HepG2 (cell line): ENCODE data around the gene GRID1. TPM values are rescaled to one million over a fixed set of nuclear protein-coding genes. Genes with fewer than 3 reads are reported as not detected.

Source experiments
- ATAC-seq: fragments of 200-7000 bp; cut with Tn5 transposase; 3 replicates; pipeline ENCODE4 v1.9.1; 2020; ENCODE audit warnings: mild to moderate bottlenecking, moderate library complexity
- BruUV-seq: library from RNA; stranded (reverse); fragments of 400-500 nt; replicated peaks from 2 replicates; lab custom pipeline; 2021; lab: Mats Ljungman, UMichigan
- CTCF ChIA-PET: fragments of 300-600 bp; formaldehyde crosslinking; extraction: SDS; loops from one replicate; lab custom pipeline; 2021; ENCODE audit warnings: low total read pairs, inconsistent platforms, low intra/inter-chr PET ratio; lab: Yijun Ruan, JAX
- POLR2A ChIA-PET: fragments of 350-600 bp; sonication (Branson Sonifier 250); formaldehyde crosslinking; loops from one replicate; lab custom pipeline; 2020; ENCODE audit warnings: antibody characterized with exemption, inconsistent platforms; lab: Yijun Ruan, JAX
- DNase-seq: peaks from one replicate; pipeline ENCODE4 v3.0.0-alpha.2; 2015; ENCODE audit warnings: low spot score
- FAIRE-seq: peaks from 3 replicates; lab custom pipeline; 2011; peaks lifted over from hg19 to GRCh38; lab: Jason Lieb, UNC
- H2AFZ ChIP-seq: one replicate; pipeline ENCODE4 v1.6.1; 2011; ENCODE audit warnings: low read length, inconsistent platforms
- H3K27ac ChIP-seq: fragments of 300-600 bp; 3 replicates; pipeline ENCODE4 v1.8.0; 2011; ENCODE audit warnings: mixed run types, mild to moderate bottlenecking, mixed read lengths, low read length, inconsistent platforms; ENCODE audit not compliant: insufficient read depth; ENCODE audit errors: extremely low read length
- H3K27me3 ChIP-seq, 2 experiments: fragments of 200-600 bp in 1 of 2; 2 replicates in 1 of 2; 3 replicates in 1 of 2; pipeline versions ENCODE4 v1.6.0 to v1.8.0; 2011; ENCODE audit warnings: low read length in 2 of 2, mild to moderate bottlenecking in 2 of 2, moderate library complexity in 2 of 2, inconsistent platforms in 1 of 2; ENCODE audit not compliant: insufficient read depth in 2 of 2, control insufficient read depth in 1 of 2
- H3K36me3 ChIP-seq, 2 experiments: fragments of 200-600 bp in 1 of 2; replicated peaks in 1 of 2; 2 replicates in 1 of 2; 3 replicates in 1 of 2; pipeline versions ENCODE4 v1.5.1 to v1.8.0; 2011; ENCODE audit warnings: low read length in 2 of 2, inconsistent platforms in 1 of 2; ENCODE audit not compliant: insufficient read depth in 2 of 2, control insufficient read depth in 1 of 2
- H3K4me1 ChIP-seq: 2 replicates; pipeline ENCODE4 v1.5.1; 2012; ENCODE audit warnings: low read length, inconsistent platforms; ENCODE audit not compliant: insufficient read depth
- H3K4me2 ChIP-seq: 2 replicates; pipeline ENCODE4 v1.6.0; 2011; ENCODE audit warnings: low read depth, low read length, inconsistent platforms
- H3K4me3 ChIP-seq, 3 experiments: fragments of 200-600 bp in 1 of 3; sonication (generic), shearing (Covaris generic) in 1 of 3; replicated peaks in 1 of 3; 2 replicates each; pipeline ENCODE4 v1.5.1; 2011 to 2016; ENCODE audit warnings: low read length in 3 of 3, inconsistent platforms in 2 of 3, low read depth in 2 of 3, mild to moderate bottlenecking in 2 of 3, control low read depth in 1 of 3, mixed read lengths in 1 of 3; ENCODE audit not compliant: insufficient read depth in 1 of 3
- H3K79me2 ChIP-seq: one replicate; pipeline ENCODE4 v1.6.1; 2011; ENCODE audit warnings: low read length, inconsistent platforms; ENCODE audit not compliant: insufficient read depth
- H3K9ac ChIP-seq: 2 replicates; pipeline ENCODE4 v1.6.0; 2011; ENCODE audit warnings: mild to moderate bottlenecking, low read depth, low read length, inconsistent platforms; ENCODE audit not compliant: insufficient read depth
- H3K9me3 ChIP-seq: 2 replicates; pipeline ENCODE4 v1.5.1; 2012; ENCODE audit warnings: mild to moderate bottlenecking, low read length
- H4K20me1 ChIP-seq: 2 replicates; pipeline ENCODE4 v1.6.0; 2011; ENCODE audit warnings: inconsistent platforms, mild to moderate bottlenecking, low read length, moderate library complexity; ENCODE audit not compliant: insufficient read depth
- DRAP1 ChIP-seq: IDR thresholded peaks from 2 replicates; pipeline ENCODE4 v1.6.1; 2016; ENCODE audit warnings: missing genetic modification reagents, missing compliant biosample characterization
- EP300 ChIP-seq, 3 experiments: sonication (generic) in 1 of 3; formaldehyde crosslinking in 1 of 3; IDR thresholded peaks; 2 replicates each; pipeline versions ENCODE4 v1.5.1 to v1.6.1; 2011 to 2020; ENCODE audit warnings: low read depth in 2 of 3, low read length in 2 of 3, borderline replicate concordance in 1 of 3, improper control_type of control experiment in 1 of 3, mild to moderate bottlenecking in 1 of 3, missing genetic modification reagents in 1 of 3, moderate library complexity in 1 of 3
- EZH2 ChIP-seq: conservative IDR thresholded peaks from 2 replicates; pipeline ENCODE4 v1.6.1; 2012; ENCODE audit warnings: mild to moderate bottlenecking, low read depth, low read length, moderate library complexity
- FOXM1 ChIP-seq: sonication (generic); formaldehyde crosslinking; IDR thresholded peaks from 2 replicates; pipeline ENCODE4 v1.5.0; 2020; ENCODE audit warnings: missing genetic modification reagents
- KMT2A ChIP-seq: sonication (generic); formaldehyde crosslinking; IDR thresholded peaks from 2 replicates; pipeline ENCODE4 v1.4.0; 2020; ENCODE audit warnings: missing genetic modification reagents
- MXI1 ChIP-seq: IDR thresholded peaks from 3 replicates; pipeline ENCODE4 v1.6.1; 2012; ENCODE audit warnings: low read depth, low read length, inconsistent platforms, borderline replicate concordance
- NFE2L2 ChIP-seq: fragments of 150-350 bp; IDR thresholded peaks from 2 replicates; pipeline ENCODE4 v1.6.1; 2014; ENCODE audit warnings: low read length
- SKI ChIP-seq: fragments of 450-650 bp; IDR thresholded peaks from one replicate; pipeline ENCODE4 v1.6.1; 2018; ENCODE audit warnings: mild to moderate bottlenecking; ENCODE audit not compliant: partially characterized antibody
- TCF12 ChIP-seq, 2 experiments: fragments of 450-650 bp in 1 of 2; sonication (generic) in 1 of 2; formaldehyde crosslinking in 1 of 2; IDR thresholded peaks; 2 replicates each; pipeline versions ENCODE4 v1.6.1 to v1.8.0; 2017 to 2022; ENCODE audit warnings: antibody characterized with exemption in 1 of 2, mild to moderate bottlenecking in 1 of 2, missing genetic modification reagents in 1 of 2, moderate library complexity in 1 of 2
- U2AF2 ChIP-seq: fragments of 200-400 bp; formaldehyde crosslinking; IDR thresholded peaks from 2 replicates; pipeline ENCODE4 v1.6.1; 2017; ENCODE audit warnings: low read depth, mild to moderate bottlenecking, low read length
- ZBTB20 ChIP-seq: sonication (generic); formaldehyde crosslinking; IDR thresholded peaks from 2 replicates; pipeline ENCODE4 v1.8.1; 2023; ENCODE audit warnings: missing genetic modification reagents, low read depth, mild to moderate bottlenecking, borderline replicate concordance
- ZMYM3 ChIP-seq: sonication (generic); formaldehyde crosslinking; IDR thresholded peaks from 2 replicates; pipeline ENCODE4 v1.5.1; 2020; ENCODE audit warnings: mild to moderate bottlenecking, missing genetic modification reagents
- ZNF574 ChIP-seq: sonication (generic); formaldehyde crosslinking; IDR thresholded peaks from 2 replicates; pipeline ENCODE4 v1.4.0; 2020; ENCODE audit warnings: missing genetic modification reagents
- ZNF687 ChIP-seq: sonication (generic); formaldehyde crosslinking; IDR thresholded peaks from 2 replicates; pipeline ENCODE4 v1.5.1; 2020; ENCODE audit warnings: mild to moderate bottlenecking, missing genetic modification reagents, moderate library complexity
- ZSCAN12 ChIP-seq: sonication (generic); formaldehyde crosslinking; IDR thresholded peaks from 2 replicates; pipeline ENCODE4 v1.9.0; 2021; ENCODE audit warnings: mild to moderate bottlenecking, missing genetic modification reagents
- WGBS: methylation state at CpG from one replicate; pipeline ENCODE4 v1.1.6; 2017; ENCODE audit warnings: low lambda C conversion rate; 5-methylcytosine and 5-hydroxymethylcytosine counted together
- in situ Hi-C: cut with HindIII; loops from 2 replicates; pipeline ENCODE4 v1.10.0; 2017; ENCODE audit warnings: low pct_unique_long_range_greater_than_20kb; ENCODE audit not compliant: extremely low pct_ligation_motif_present
- intact Hi-C: fragments of 100-400 bp; cut with micrococcal nuclease; formaldehyde crosslinking; loops from one replicate; pipeline ENCODE4 v1.10.0; 2022; ENCODE audit not compliant: unreplicated experiment
- polyA plus RNA-seq, 8 experiments: library from polyadenylated mRNA; depleted of rRNA in 3 of 8; stranded (reverse) in 7 of 8; unstranded in 1 of 8; fragments of >200 nt; fragmentation: Illumina TruSeq in 4 of 8; extraction: Trizol in 4 of 8; gene quantifications; 2 replicates each; pipeline versions ENCODE4 v1.2.1 to v1.2.3, GENCODE V29; 2011 to 2016; ENCODE audit warnings: low read depth in 4 of 8, missing spikeins in 1 of 8, mixed read lengths in 1 of 8; ENCODE audit not compliant: insufficient read depth in 1 of 8
- total RNA-seq, 5 experiments: library from RNA; depleted of rRNA; stranded (reverse); fragments of >200 nt; fragmentation: Illumina TruSeq; extraction: Trizol; gene quantifications; 2 replicates each; pipeline ENCODE4 v1.2.3, GENCODE V29; 2016; ENCODE audit warnings: low read depth in 1 of 5

The GRID1 gene
- total and polyA plus RNA-seq, 2 of the 13 experiments (the other 11 are each of a cell fraction or from before 2014, with no cell fraction given) = 0.05 TPM; not detected in 1

- Histone ChIP-seq H3K4me3 (peak overlapping the region in 1 of 3 experiments; percentile 15; a peak in 1 of 6 replicates), H3K79me2 (no peaks in the 10 kb centered on the region), H3K9me3 (no peaks in the 10 kb centered on the region), H3K4me2 (peak overlapping the region; percentile 54), H4K20me1 (no peaks in the 10 kb centered on the region), H3K9ac (no peak overlapping the region), H2AFZ (no peak overlapping the region), H3K4me1 (peaks cover 34% of the 10 kb centered on the region), H3K27me3 (peaks cover 5 to 6% of the 10 kb centered on the region in 2 experiments; a peak in 3 of 5 replicates), H3K36me3 (no peaks in the 10 kb centered on the region), H3K27ac (no peak overlapping the region)
- in situ Hi-C loops (no loop called here), intact Hi-C loops (no loop called here)
- DNase-seq (peak; percentile 48), FAIRE-seq (peak; percentile 83), ATAC-seq (peak; percentile 93)
- POLR2A ChIA-PET = no interaction called here
- 4% methylated on average over 9 of the region's 13 CpGs for WGBS
- no TSS peak for BruUV-seq
- CTCF ChIA-PET = no interaction called here
- no peak for TF ChIP-seq TCF12 (IDR thresholded peaks at IDR 0.05)
- TF ChIP-seq TCF12 (CRISPR knock-in tag; IDR thresholded peaks at IDR 0.05) = no peak
- no peak for TF ChIP-seq FOXM1 (CRISPR knock-in tag)
- peak; percentile 38; the same call in 1 of the 2 replicates for TF ChIP-seq ZNF687 (CRISPR knock-in tag)
- no peak for TF ChIP-seq MXI1
- TF ChIP-seq EP300 (IDR thresholded peaks at IDR 0.05; ENCODE audit: low read depth in 2 of 2, low read length in 2 of 2) = 0 out of 4 replicates have a peak, but pooled peaks of 1 of the 2 experiments have one; percentile 26
- TF ChIP-seq EP300 (CRISPR knock-in tag; IDR thresholded peaks at IDR 0.05; ENCODE audit: borderline replicate concordance) = no peak
- peak; percentile 16 for TF ChIP-seq SKI
- 0 out of 2 replicates have a peak, but pooled peaks have one; percentile 48 for TF ChIP-seq ZNF574 (CRISPR knock-in tag)
- no peak for TF ChIP-seq DRAP1 (CRISPR knock-in tag)
- no peak for TF ChIP-seq NFE2L2
- TF ChIP-seq KMT2A = no peak
- no peak for TF ChIP-seq ZBTB20 (CRISPR knock-in tag)
- TF ChIP-seq U2AF2 = no peak
- peak; percentile 66 for TF ChIP-seq ZMYM3 (CRISPR knock-in tag)
- no peak for TF ChIP-seq EZH2
- TF ChIP-seq ZSCAN12 (CRISPR knock-in tag) = no peak
These were observed 202.9 kb downstream of the GRID1 start for GRCh38 chr10:86163522-86164173.
